ENCODE data around the gene EXOC2.

DNA sequence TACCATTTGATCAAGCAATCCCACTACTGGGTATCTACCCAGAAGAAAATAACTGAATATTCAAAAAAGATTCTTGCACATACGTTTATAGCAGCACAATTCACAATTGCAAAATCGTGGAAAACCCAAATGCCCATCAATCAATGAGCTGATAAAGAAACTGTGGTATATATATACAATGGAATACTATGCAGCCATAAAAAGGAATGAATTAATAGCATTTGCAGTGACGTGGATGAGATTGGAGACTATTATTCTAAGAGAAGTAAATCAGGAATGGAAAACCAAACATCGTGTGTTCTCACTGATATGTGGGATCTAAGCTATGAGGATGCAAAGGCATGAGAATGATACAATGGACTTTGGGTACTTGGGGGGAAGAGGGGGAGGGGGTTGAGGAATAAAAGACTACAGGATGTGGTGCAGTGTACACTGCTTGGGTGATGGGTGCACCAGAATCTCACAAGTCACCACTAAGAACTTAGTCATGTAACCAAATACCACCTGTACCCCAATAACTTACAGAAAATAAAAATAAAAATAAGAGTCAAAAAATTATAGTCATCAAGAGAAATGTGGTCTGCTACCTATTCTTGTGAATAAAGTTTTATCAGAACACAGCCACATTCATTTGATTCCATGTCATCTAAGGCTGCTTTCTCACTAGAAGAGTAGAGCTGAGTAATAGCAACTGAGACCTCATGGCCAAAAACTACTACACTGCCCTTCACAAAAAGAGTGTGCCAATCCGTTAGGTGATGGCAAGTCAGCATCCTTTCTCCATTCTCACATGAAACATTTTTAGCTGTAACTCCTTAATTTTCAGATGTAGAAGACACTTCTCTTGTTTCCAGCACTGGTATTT lies 27.3 kb downstream of the EXOC2 start:
- TF ChIP-seq POLR2AphosphoS5 (IDR thresholded peaks at IDR 0.05; ENCODE audit: borderline replicate concordance, low read depth, low read length) (no peak), EZH2 (IDR thresholded peaks at IDR 0.05) (no peak)

All from SK-N-MC (cell line).